A549 (cell line): ENCODE results near the gene EPYC.

Source experiments
- CBX8 ChIP-seq: fragments of 200-600 bp; sonication (generic); IDR thresholded peaks from 2 replicates; pipeline ENCODE4 v1.6.1; 2016
- CHD2 ChIP-seq: fragments of 150-350 bp; IDR thresholded peaks from 2 replicates; pipeline ENCODE4 v1.6.1; 2014; ENCODE audit warnings: low read length; ENCODE audit not compliant: partially characterized antibody
- CTCF ChIP-seq: fragments of >200 bp; sonication (Bioruptor Twin); formaldehyde crosslinking; IDR thresholded peaks from 3 replicates; pipeline ENCODE4 v1.5.1; 2016
- FOSL2 ChIP-seq, 2 experiments: fragments of 450-650 bp in 1 of 2; fragments of >200 bp in 1 of 2; sonication (Bioruptor Twin) in 1 of 2; formaldehyde crosslinking; IDR thresholded peaks; 2 replicates each; pipeline versions ENCODE4 v1.5.0 to v1.6.1; 2016 to 2020; ENCODE audit warnings: mild to moderate bottlenecking in 1 of 2, moderate library complexity in 1 of 2
- JUNB ChIP-seq: fragments of >200 bp; sonication (Bioruptor Twin); formaldehyde crosslinking; IDR thresholded peaks from 2 replicates; pipeline ENCODE4 v1.6.1; 2016
- POLR2A ChIP-seq: IDR thresholded peaks from 2 replicates; pipeline ENCODE4 v1.6.1; 2012; ENCODE audit warnings: mild to moderate bottlenecking, low read length
- RAD21 ChIP-seq, 2 experiments: fragments of >200 bp in 1 of 2; sonication (Bioruptor Twin) in 1 of 2; formaldehyde crosslinking in 1 of 2; IDR thresholded peaks in 1 of 2; conservative IDR thresholded peaks in 1 of 2; 2 replicates in 1 of 2; 3 replicates in 1 of 2; pipeline ENCODE4 v1.6.1; 2012 to 2018; ENCODE audit warnings: inconsistent platforms in 1 of 2
- RFX5 ChIP-seq: fragments of 450-650 bp; IDR thresholded peaks from 2 replicates; pipeline ENCODE4 v1.7.1; 2014; ENCODE audit warnings: antibody characterized with exemption, mild to moderate bottlenecking, moderate library complexity
- RNF2 ChIP-seq: fragments of 200-600 bp; sonication (generic); IDR thresholded peaks from 2 replicates; pipeline ENCODE4 v1.6.1; 2016; ENCODE audit warnings: low read depth, mild to moderate bottlenecking, antibody characterized with exemption, moderate library complexity, borderline replicate concordance
- SMC3 ChIP-seq: fragments of >200 bp; sonication (Bioruptor Twin); formaldehyde crosslinking; IDR thresholded peaks from 3 replicates; pipeline ENCODE4 v1.6.1; 2018; ENCODE audit warnings: inconsistent platforms
- TF ChIP-seq, protein P1 (sequence below): fragments of 250-450 bp; sonication (Bioruptor Pico); IDR thresholded peaks from 2 replicates; pipeline ENCODE4 v1.5.0; 2021; ENCODE audit warnings: mild to moderate bottlenecking, moderate library complexity, borderline replicate concordance
- TF ChIP-seq, protein P2 (sequence below): fragments of 200-600 bp; sonication (generic); IDR thresholded peaks from 2 replicates; pipeline ENCODE4 v1.6.1; 2016; ENCODE audit warnings: antibody characterized with exemption, mild to moderate bottlenecking, moderate library complexity

- TF ChIP-seq CTCF: no peak
- TF ChIP-seq JUNB: no peak
- TF ChIP-seq, protein P1, sequence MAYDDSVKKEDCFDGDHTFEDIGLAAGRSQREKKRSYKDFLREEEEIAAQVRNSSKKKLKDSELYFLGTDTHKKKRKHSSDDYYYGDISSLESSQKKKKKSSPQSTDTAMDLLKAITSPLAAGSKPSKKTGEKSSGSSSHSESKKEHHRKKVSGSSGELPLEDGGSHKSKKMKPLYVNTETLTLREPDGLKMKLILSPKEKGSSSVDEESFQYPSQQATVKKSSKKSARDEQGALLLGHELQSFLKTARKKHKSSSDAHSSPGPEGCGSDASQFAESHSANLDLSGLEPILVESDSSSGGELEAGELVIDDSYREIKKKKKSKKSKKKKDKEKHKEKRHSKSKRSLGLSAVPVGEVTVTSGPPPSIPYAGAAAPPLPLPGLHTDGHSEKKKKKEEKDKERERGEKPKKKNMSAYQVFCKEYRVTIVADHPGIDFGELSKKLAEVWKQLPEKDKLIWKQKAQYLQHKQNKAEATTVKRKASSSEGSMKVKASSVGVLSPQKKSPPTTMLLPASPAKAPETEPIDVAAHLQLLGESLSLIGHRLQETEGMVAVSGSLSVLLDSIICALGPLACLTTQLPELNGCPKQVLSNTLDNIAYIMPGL (CRISPR knock-in tag): no peak
- no peak for TF ChIP-seq POLR2A
- TF ChIP-seq CBX8: no peak
- TF ChIP-seq RAD21 (conservative IDR thresholded peaks at IDR 0.05 in 1 of 2, IDR thresholded peaks at IDR 0.05 in 1 of 2): no peak
- TF ChIP-seq RFX5: no peak
- TF ChIP-seq RNF2: no peak
- TF ChIP-seq FOSL2 (IDR thresholded peaks at IDR 0.05): no peak
- TF ChIP-seq FOSL2 (CRISPR knock-in tag; IDR thresholded peaks at IDR 0.05): no peak
- no peak for TF ChIP-seq SMC3
- no peak for TF ChIP-seq CHD2
- TF ChIP-seq, protein P2, sequence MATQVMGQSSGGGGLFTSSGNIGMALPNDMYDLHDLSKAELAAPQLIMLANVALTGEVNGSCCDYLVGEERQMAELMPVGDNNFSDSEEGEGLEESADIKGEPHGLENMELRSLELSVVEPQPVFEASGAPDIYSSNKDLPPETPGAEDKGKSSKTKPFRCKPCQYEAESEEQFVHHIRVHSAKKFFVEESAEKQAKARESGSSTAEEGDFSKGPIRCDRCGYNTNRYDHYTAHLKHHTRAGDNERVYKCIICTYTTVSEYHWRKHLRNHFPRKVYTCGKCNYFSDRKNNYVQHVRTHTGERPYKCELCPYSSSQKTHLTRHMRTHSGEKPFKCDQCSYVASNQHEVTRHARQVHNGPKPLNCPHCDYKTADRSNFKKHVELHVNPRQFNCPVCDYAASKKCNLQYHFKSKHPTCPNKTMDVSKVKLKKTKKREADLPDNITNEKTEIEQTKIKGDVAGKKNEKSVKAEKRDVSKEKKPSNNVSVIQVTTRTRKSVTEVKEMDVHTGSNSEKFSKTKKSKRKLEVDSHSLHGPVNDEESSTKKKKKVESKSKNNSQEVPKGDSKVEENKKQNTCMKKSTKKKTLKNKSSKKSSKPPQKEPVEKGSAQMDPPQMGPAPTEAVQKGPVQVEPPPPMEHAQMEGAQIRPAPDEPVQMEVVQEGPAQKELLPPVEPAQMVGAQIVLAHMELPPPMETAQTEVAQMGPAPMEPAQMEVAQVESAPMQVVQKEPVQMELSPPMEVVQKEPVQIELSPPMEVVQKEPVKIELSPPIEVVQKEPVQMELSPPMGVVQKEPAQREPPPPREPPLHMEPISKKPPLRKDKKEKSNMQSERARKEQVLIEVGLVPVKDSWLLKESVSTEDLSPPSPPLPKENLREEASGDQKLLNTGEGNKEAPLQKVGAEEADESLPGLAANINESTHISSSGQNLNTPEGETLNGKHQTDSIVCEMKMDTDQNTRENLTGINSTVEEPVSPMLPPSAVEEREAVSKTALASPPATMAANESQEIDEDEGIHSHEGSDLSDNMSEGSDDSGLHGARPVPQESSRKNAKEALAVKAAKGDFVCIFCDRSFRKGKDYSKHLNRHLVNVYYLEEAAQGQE: no peak
Measured at GRCh38 chr12:90925562-90925961, 79.2 kb downstream of the EPYC start.
